Thoracic aorta (tissue), 2 donors: ENCODE measurements around the gene MBD5. TPM values are rescaled to one million over a fixed set of nuclear protein-coding genes. Genes with fewer than 3 reads are reported as not detected.

Experiments used
- ATAC-seq: fragments of 150-250 bp; one replicate; pipeline ENCODE4 v1.8.0; 2017; ENCODE audit warnings: low read depth; ENCODE audit not compliant: insufficient number of reproducible peaks, low FRiP score
- DNase-seq: peaks from one replicate; pipeline ENCODE4 v3.0.0-alpha.2; 2020; ENCODE audit warnings: low spot score
- H3K27ac ChIP-seq, 2 donors: fragments of 200-600 bp; sonication (generic); 1 replicate in 1 of 2; 2 replicates in 1 of 2; pipeline ENCODE4 v1.5.1; 2016; ENCODE audit warnings: mild to moderate bottlenecking in 2 of 2, moderate library complexity in 2 of 2
- H3K27me3 ChIP-seq: fragments of 200-600 bp; sonication (generic); replicated peaks from 2 replicates; pipeline ENCODE4 v1.6.0; 2016; ENCODE audit warnings: mild to moderate bottlenecking; ENCODE audit not compliant: insufficient read depth
- H3K36me3 ChIP-seq: fragments of 200-600 bp; sonication (generic); one replicate; pipeline ENCODE4 v1.5.1; 2016
- H3K4me1 ChIP-seq, 2 donors: fragments of 200-600 bp; sonication (generic); 1 replicate in 1 of 2; 2 replicates in 1 of 2; pipeline versions ENCODE4 v1.5.1 to v1.6.0; 2016; ENCODE audit warnings: low read depth in 2 of 2, mild to moderate bottlenecking in 1 of 2; ENCODE audit not compliant: control insufficient read depth in 1 of 2
- H3K4me3 ChIP-seq: fragments of 200-600 bp; sonication (generic); 2 replicates; pipeline ENCODE4 v1.5.1; 2016; ENCODE audit warnings: mild to moderate bottlenecking
- H3K9me3 ChIP-seq: fragments of 200-600 bp; sonication (generic); 2 replicates; pipeline ENCODE4 v1.5.1; 2016
- CTCF ChIP-seq: fragments of 200-600 bp; sonication (generic); IDR thresholded peaks from one replicate; pipeline ENCODE4 v1.5.1; 2019; ENCODE audit warnings: antibody characterized with exemption
- total RNA-seq, 2 donors: library from RNA; depleted of rRNA; stranded (reverse); fragments of >200 nt; gene quantifications; one replicate each; pipeline versions ENCODE4 v1.1.0 to v1.2.3, GENCODE V29; 2016

The MBD5 gene
- total RNA-seq, 2 donors from 2014 or later = 35.1 to 50.3 TPM

GRCh38 chr2:148298196-148298595 is 277.3 kb downstream of the MBD5 start:
- DNase-seq (no peak), ATAC-seq (no peak)
- Histone ChIP-seq H3K9me3 (no peaks in the 10 kb centered on the region), H3K27me3 (no peaks in the 10 kb centered on the region), H3K4me3 (no peak overlapping the region), H3K27ac (no peak overlapping the region), H3K4me1 (peaks cover 6 to 13% of the 10 kb centered on the region in 2 donors), H3K36me3 (no peaks in the 10 kb centered on the region)
- no peak for TF ChIP-seq CTCF

- Histone ChIP-seq H3K9me3 (no peaks in the 10 kb centered on the region), H3K4me1 (peaks cover 6 to 13% of the 10 kb centered on the region in 2 donors), H3K36me3 (no peaks in the 10 kb centered on the region), H3K27me3 (no peaks in the 10 kb centered on the region), H3K27ac (no peak overlapping the region), H3K4me3 (no peak overlapping the region)
- no peak for TF ChIP-seq CTCF
- ATAC-seq = no peak
- no peak for DNase-seq
Observed at GRCh38 chr2:148299616-148300015, 278.7 kb downstream of the MBD5 start.

- no peaks in the 10 kb centered on the region for H3K36me3 ChIP-seq
- H3K4me3 ChIP-seq = no peak overlapping the region
- H3K4me1 ChIP-seq = peaks cover 6 to 13% of the 10 kb centered on the region in 2 donors
- TF ChIP-seq CTCF = no peak
- ATAC-seq (no peak), DNase-seq (no peak)
- no peaks in the 10 kb centered on the region for H3K9me3 ChIP-seq
- no peaks in the 10 kb centered on the region for H3K27me3 ChIP-seq
- peak overlapping the region in 1 of 2 donors; percentile 2 for H3K27ac ChIP-seq
Observed at GRCh38 chr2:148300544-148300943, 279.7 kb downstream of the MBD5 start.

GRCh38 chr2:148301362-148301761 is 280.5 kb downstream of the MBD5 start:
- Histone ChIP-seq H3K36me3 (no peaks in the 10 kb centered on the region), H3K27me3 (no peaks in the 10 kb centered on the region), H3K4me1 (peaks cover 6 to 13% of the 10 kb centered on the region in 2 donors), H3K9me3 (no peaks in the 10 kb centered on the region), H3K4me3 (no peak overlapping the region), H3K27ac (no peak overlapping the region)
- ATAC-seq (no peak), DNase-seq (no peak)
- TF ChIP-seq CTCF = no peak

GRCh38 chr2:148302526-148302925 is 281.6 kb downstream of the MBD5 start:
- DNase-seq = no peak
- no peak overlapping the region for H3K4me3 ChIP-seq
- H3K4me1 ChIP-seq = peaks cover 6 to 13% of the 10 kb centered on the region in 2 donors
- H3K36me3 ChIP-seq = no peaks in the 10 kb centered on the region
- ATAC-seq = no peak
- no peaks in the 10 kb centered on the region for H3K9me3 ChIP-seq
- no peaks in the 10 kb centered on the region for H3K27me3 ChIP-seq
- no peak for TF ChIP-seq CTCF
- no peak overlapping the region for H3K27ac ChIP-seq
